Spleen (tissue), 11 donors: ENCODE results near the gene UNC45B. TPM values are rescaled to one million over a fixed set of nuclear protein-coding genes. Genes with fewer than 3 reads are reported as not detected.

ENCODE experiments used
- DNase-seq: peaks from one replicate; pipeline ENCODE4 v3.0.0-alpha.2; 2020
- H3K27ac ChIP-seq, 8 donors: fragments of 200-600 bp; sonication (generic) in 7 of 8; 1 replicate in 4 of 8; 2 replicates in 4 of 8; pipeline versions ENCODE4 v1.5.0 to v1.8.0; 2016 to 2021; ENCODE audit warnings: inconsistent platforms in 4 of 8, mild to moderate bottlenecking in 4 of 8, moderate library complexity in 1 of 8
- H3K27me3 ChIP-seq, 7 donors: fragments of 200-600 bp; sonication (generic) in 6 of 7; replicated peaks in 1 of 7; 1 replicate in 4 of 7; 2 replicates in 3 of 7; pipeline versions ENCODE4 v1.5.0 to v1.8.0; 2016 to 2021; ENCODE audit warnings: inconsistent platforms in 3 of 7, mild to moderate bottlenecking in 1 of 7
- H3K36me3 ChIP-seq, 6 donors: fragments of 200-600 bp; sonication (generic) in 5 of 6; 1 replicate in 4 of 6; 2 replicates in 2 of 6; pipeline versions ENCODE4 v1.5.0 to v1.8.0; 2016 to 2021; ENCODE audit warnings: inconsistent platforms in 2 of 6
- H3K4me1 ChIP-seq, 6 donors: fragments of 200-600 bp; sonication (generic) in 5 of 6; 1 replicate in 3 of 6; 2 replicates in 3 of 6; pipeline versions ENCODE4 v1.5.0 to v1.8.0; 2016 to 2021; ENCODE audit warnings: inconsistent platforms in 3 of 6
- H3K4me3 ChIP-seq, 8 donors: fragments of 200-600 bp; sonication (generic) in 7 of 8; 1 replicate in 4 of 8; 2 replicates in 4 of 8; pipeline versions ENCODE4 v1.5.0 to v1.8.0; 2016 to 2021; ENCODE audit warnings: inconsistent platforms in 4 of 8, mild to moderate bottlenecking in 4 of 8, moderate library complexity in 2 of 8
- H3K9me3 ChIP-seq, 8 donors: fragments of 200-600 bp; sonication (generic) in 7 of 8; 1 replicate in 4 of 8; 2 replicates in 4 of 8; pipeline versions ENCODE4 v1.5.0 to v1.8.0; 2016 to 2021; ENCODE audit warnings: inconsistent platforms in 4 of 8
- CTCF ChIP-seq, 11 experiments: fragments of 200-600 bp in 7 of 11; fragments of 450-650 bp in 4 of 11; sonication (generic) in 4 of 11; IDR thresholded peaks in 8 of 11; conservative IDR thresholded peaks in 3 of 11; 1 replicate in 7 of 11; 2 replicates in 4 of 11; pipeline versions ENCODE4 v1.4.0 to v1.8.0; 2016 to 2021; ENCODE audit warnings: antibody characterized with exemption in 11 of 11, inconsistent platforms in 4 of 11, mild to moderate bottlenecking in 1 of 11
- POLR2A ChIP-seq, 3 donors: fragments of 450-650 bp; IDR thresholded peaks; one replicate each; pipeline ENCODE4 v1.5.1; 2017; ENCODE audit warnings: antibody characterized with exemption in 3 of 3, mild to moderate bottlenecking in 1 of 3
- POLR2AphosphoS5 ChIP-seq, 3 donors: sonication (generic); formaldehyde crosslinking; IDR thresholded peaks; one replicate each; pipeline ENCODE4 v1.5.1; 2017; ENCODE audit warnings: antibody characterized with exemption in 3 of 3
- WGBS, 5 donors: extraction: QIAGEN DNeasy Blood & Tissue Kit in 3 of 5; methylation state at CpG; one replicate each; pipeline versions ENCODE4 v1.1.5 to v1.1.7; 2013 to 2018; 5-methylcytosine and 5-hydroxymethylcytosine counted together
- intact Hi-C: fragments of 100-400 bp; cut with DNase I; formaldehyde crosslinking; loops from one replicate; pipeline ENCODE4 v1.15.0; 2023; ENCODE audit warnings: low total_unique reads
- polyA plus RNA-seq, 3 donors: library from polyadenylated mRNA; stranded (reverse); fragments of 200-250 nt; gene quantifications; one replicate each; pipeline ENCODE4 v1.2.1, GENCODE V29; 2013
- total RNA-seq, 7 donors: library from RNA; depleted of rRNA in 3 of 7; stranded (reverse); fragments of >200 nt in 3 of 7; fragmentation: NEBNext Ultra II Directional in 4 of 7; extraction: Animal tissue kit (Norgen Biotek cat#: 25700) in 4 of 7; gene quantifications; one replicate each; pipeline versions ENCODE4 v1.1.0 to v1.2.1, GENCODE V29; 2016 to 2021
- donor health status: healthy with polysubstance abuse.
- donor health status: DM: no; HTN: no; CAD: no; lungs with moderate emphysema.
- donor health status: DM: no; HTN: no; CAD: no.
- donor health status: Bipolar disorder and iron deficiency.
- donor health status: healthy.
- donor health status: DM: no; HTN: no; CAD: no.
- donor health status: DM: yes; HTN: yes; CAD: no.

UNC45B gene
- total and polyA plus RNA-seq, 10 donors, result 0.08 to 3.9 (median 1.8) TPM

DNA sequence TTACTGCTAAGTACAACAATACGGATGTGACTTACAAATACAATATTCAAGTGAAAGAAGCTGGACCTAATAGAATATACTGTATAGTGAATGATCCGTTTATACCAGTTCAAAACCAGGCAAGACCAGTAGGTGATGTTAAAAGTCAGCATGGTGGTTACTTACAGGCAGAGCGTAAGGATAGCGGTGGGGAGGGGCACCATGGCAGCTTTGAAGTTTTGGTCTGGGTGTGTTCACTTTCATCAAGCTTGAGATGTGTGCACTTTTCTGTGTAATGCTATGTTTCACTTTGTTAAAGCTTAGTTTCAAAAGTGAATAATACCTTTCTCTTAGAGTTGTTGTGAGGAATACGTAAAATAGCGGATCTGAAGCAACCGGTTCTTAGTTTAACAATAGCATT lies 63.1 kb downstream of the UNC45B start:
- intact Hi-C loops, result no loop called here

GRCh38 chr17:35212668-35213067 lies 65.1 kb downstream of the UNC45B start:
- TF ChIP-seq POLR2AphosphoS5 (IDR thresholded peaks at IDR 0.05) (no peak), POLR2A (IDR thresholded peaks at IDR 0.05) (no peak), CTCF (IDR thresholded peaks at IDR 0.05 in 8 of 11, conservative IDR thresholded peaks at IDR 0.05 in 3 of 11) (no peak)
- H3K9me3 ChIP-seq, result no peaks in the 10 kb centered on the region
- intact Hi-C loops, result no loop called here
- peaks cover 20 to 55% (median 37%) of the 10 kb centered on the region in 6 donors for H3K4me1 ChIP-seq
- no peaks in the 10 kb centered on the region for H3K27me3 ChIP-seq
- H3K36me3 ChIP-seq, result no peaks in the 10 kb centered on the region
- WGBS, 5 donors, result 88 to 93% (median 89%) methylated on average over 4 of the region's 4 CpGs
- no peak for DNase-seq
- peak overlapping the region; percentile 58 to 90 (median 85) for H3K27ac ChIP-seq
- H3K4me3 ChIP-seq, result no peak overlapping the region

More for the DNA sequence above, 63.1 kb downstream of the UNC45B start:
- TF ChIP-seq POLR2A (IDR thresholded peaks at IDR 0.05) (no peak), POLR2AphosphoS5 (IDR thresholded peaks at IDR 0.05) (no peak), CTCF (IDR thresholded peaks at IDR 0.05 in 8 of 11, conservative IDR thresholded peaks at IDR 0.05 in 3 of 11) (no peak)
- Histone ChIP-seq H3K9me3 (no peaks in the 10 kb centered on the region), H3K27me3 (no peaks in the 10 kb centered on the region), H3K4me1 (peaks cover 15 to 37% (median 26%) of the 10 kb centered on the region in 6 donors), H3K4me3 (no peak overlapping the region), H3K36me3 (no peaks in the 10 kb centered on the region), H3K27ac (no peak overlapping the region)
- no peak for DNase-seq
- WGBS, 5 donors, result 85 to 95% (median 93%) methylated on average over 7 of the region's 7 CpGs

DNA sequence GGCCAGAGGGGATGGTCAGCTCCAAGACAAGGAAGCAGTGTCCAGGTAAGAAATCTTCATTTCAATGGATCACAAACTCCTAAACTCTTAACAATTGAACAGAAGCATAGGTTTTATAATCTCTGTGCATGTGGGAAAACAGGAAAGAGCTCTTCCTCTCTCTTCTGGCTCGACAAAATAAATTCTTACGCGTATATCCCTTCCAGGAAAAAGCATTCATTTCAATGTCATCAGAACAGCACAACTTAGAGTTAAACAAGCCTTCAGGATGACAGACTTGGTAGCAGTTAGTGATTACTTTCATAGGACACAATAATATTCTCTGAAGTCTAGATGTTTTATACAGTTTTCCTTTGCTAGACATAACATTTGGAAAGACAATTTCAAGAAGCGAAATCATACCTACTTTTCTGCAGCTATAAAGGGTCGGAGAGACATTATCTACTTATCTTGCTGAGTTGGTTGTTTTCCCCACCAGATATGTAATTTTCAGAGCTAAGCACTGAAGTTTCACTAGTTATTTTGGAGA lies 65.9 kb downstream of the UNC45B start:
- intact Hi-C loops, result no loop called here
- H3K4me3 ChIP-seq, result no peak overlapping the region
- WGBS, 5 donors, result 27 to 37% (median 34%) methylated on average over 5 of the region's 5 CpGs
- no peaks in the 10 kb centered on the region for H3K36me3 ChIP-seq
- H3K4me1 ChIP-seq, result peaks cover 20 to 63% (median 40%) of the 10 kb centered on the region in 6 donors
- peak overlapping the region; percentile 58 to 90 (median 85) for H3K27ac ChIP-seq
- no peaks in the 10 kb centered on the region for H3K27me3 ChIP-seq
- H3K9me3 ChIP-seq, result no peaks in the 10 kb centered on the region
- DNase-seq, result no peak
- no peak for TF ChIP-seq POLR2AphosphoS5 (IDR thresholded peaks at IDR 0.05)
- no peak for TF ChIP-seq POLR2A (IDR thresholded peaks at IDR 0.05)

- Histone ChIP-seq H3K36me3 (no peaks in the 10 kb centered on the region), H3K27me3 (no peaks in the 10 kb centered on the region), H3K4me3 (no peak overlapping the region), H3K27ac (peak overlapping the region; percentile 58 to 90 (median 85)), H3K4me1 (peaks cover 21 to 70% (median 45%) of the 10 kb centered on the region in 6 donors), H3K9me3 (no peaks in the 10 kb centered on the region)
- DNase-seq, result no peak
- TF ChIP-seq POLR2A (IDR thresholded peaks at IDR 0.05) (no peak), CTCF (IDR thresholded peaks at IDR 0.05 in 8 of 11, conservative IDR thresholded peaks at IDR 0.05 in 3 of 11) (no peak), POLR2AphosphoS5 (IDR thresholded peaks at IDR 0.05) (no peak)
- WGBS, 5 donors, result 0 to 16% (median 6%) methylated on average over 3 of the region's 3 CpGs
- intact Hi-C loops, result no loop called here
These were observed 66.6 kb downstream of the UNC45B start for GRCh38 chr17:35214192-35214591.
